Stimulated activated CD8-positive, alpha-beta memory T cell treated with anti-CD3 and anti-CD28 coated beads, Interleukin-15, amount 100 ng/mL, for 24 hours (primary cell): ENCODE measurements around the gene IDE.
"Not testable (repeated sequence)": the region's sequence is repeated elsewhere in the genome, so short reads cannot be mapped to it uniquely, and the experiment has no call there.

Source experiments
- DNase-seq: peaks from one replicate; pipeline ENCODE4 v3.0.0-alpha.2; 2020; ENCODE audit warnings: low read depth

IDE gene

GRCh38 chr10:92490387-92490786 is 83.5 kb downstream of the IDE start:
- no peak for DNase-seq

GRCh38 chr10:92486637-92487036 is 87.3 kb downstream of the IDE start:
- no peak for DNase-seq

DNA sequence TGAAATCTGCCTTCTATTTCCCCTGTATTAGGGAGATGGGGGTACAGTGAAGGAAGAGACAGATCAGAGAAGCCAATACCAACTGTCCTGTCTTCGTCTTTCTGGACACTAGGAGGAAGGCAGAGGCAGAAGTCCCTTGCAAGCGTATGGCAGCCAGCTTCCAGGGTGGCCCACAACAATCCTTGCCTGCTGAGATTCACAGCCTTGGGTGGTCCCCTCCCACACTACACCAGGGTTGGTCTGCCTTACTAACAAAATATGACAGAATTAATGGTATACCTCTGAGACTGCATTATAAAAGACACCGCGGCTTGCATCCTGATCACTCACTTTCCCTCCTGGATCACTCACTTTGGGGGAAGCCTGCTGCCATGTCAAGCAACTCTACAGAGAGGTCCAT is 90.4 kb downstream of the IDE start:
- no peak for DNase-seq

- no peak for DNase-seq
Observed at GRCh38 chr10:92480413-92480812, 93.5 kb downstream of the IDE start.

DNA sequence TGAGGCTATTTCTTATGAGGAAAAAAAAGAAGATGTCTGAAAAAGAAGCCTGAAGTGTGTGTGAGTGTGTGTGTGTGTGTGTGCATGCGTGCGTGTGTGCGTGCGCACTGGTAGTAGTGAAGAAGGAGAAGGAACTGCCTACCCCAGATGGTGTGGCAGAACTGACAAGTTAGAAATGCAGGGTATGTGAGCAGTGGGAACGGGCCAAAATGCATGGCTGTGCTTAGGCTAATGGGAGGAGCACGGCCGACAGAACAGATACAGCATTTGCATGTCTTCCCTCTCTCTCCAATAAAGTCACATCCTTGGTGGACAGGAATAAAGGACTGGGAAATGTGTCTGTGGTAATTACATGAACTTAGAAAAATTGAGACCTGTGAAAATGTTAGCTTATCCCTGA is 94.3 kb downstream of the IDE start:
- DNase-seq: no peak

- DNase-seq: no peak
Observed at GRCh38 chr10:92478536-92478935, 95.4 kb downstream of the IDE start.

GRCh38 chr10:92475357-92475868 is 98.5 kb downstream of the IDE start:
- DNase-seq: no peak

DNA sequence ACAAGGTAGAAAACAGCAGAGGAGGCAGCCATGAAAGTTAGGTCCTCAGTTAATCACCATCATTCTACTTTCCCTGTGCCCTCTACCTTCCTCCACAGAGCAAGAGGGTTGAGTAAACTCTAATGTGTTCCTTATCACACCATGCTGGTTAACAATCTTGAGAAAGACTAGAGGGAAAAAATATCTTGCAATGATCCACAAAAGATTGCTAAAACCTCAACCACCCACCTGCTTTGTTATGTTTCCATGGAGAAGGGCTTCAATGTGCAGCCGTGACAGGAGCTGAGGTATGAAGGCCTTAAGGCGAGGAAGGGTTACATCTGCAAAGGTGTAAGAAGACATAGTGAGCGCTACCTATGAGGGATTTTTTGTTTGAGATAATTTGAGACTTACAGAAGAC is 103.9 kb downstream of the IDE start:
- no peak for DNase-seq

DNA sequence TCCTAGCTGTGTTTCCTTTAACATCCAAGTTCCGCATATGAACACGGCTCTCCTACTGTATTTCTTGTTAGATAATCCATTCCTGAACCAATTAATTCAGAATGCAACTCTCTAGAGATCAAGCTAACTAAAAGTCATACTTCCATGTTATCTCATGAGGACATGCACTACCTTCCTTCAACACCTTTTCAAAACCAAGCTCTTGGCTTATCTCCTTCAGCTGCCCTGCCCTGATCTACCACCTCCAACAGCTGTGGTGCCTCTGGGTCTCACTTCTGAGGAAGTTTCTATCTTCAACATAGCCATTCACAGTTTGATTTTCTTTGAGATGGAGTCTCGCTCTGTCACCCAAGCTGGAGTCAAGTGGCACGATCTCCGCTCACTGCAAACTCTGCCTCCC is 109.5 kb downstream of the IDE start:
- no peak for DNase-seq

DNA sequence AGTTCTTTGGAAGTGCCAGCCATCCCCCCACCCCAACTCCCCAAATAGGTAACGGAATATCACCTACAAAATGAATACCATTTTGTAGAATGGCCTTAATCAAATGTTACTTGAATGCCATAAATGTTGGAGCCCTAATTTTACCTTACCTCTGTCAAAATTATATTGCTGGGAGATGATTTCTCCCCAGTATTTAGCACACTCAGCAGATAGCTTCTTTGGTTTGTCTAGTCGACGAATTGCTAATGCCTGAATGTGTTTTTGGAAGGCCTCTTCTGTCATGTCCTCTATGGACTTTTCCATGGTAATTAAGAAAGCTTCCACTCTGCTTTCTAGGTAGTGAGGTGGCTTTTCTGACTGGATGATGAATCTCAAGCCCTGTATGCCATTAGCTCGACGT is 110.3 kb downstream of the IDE start:
- DNase-seq: no peak

GRCh38 chr10:92454955-92455354 is 118.9 kb downstream of the IDE start:
- DNase-seq: not testable (repeated sequence)

GRCh38 chr10:92452313-92452712 is 121.6 kb downstream of the IDE start:
- DNase-seq: no peak

- no peak for DNase-seq
Observed at GRCh38 chr10:92451431-92451830, 122.5 kb downstream of the IDE start.

DNA sequence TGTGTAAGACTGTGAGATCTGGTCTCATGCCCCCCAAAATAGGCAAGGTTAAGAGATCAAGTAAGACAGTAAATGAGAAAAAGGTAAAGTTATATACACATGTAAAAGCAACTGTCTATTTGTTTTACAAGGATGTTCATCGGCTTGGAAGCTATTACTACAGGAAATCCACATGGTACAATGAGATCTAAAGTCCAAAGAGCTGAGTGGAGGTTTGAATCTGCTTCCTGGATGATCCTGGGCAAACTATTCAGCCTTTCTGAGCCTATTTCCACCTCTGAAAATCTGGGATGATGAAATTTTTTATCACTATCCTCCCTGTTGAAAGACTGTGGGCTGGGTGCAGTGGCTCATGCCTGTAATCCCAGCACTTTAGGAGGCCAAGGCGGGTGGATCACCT is 123.0 kb downstream of the IDE start:
- DNase-seq: no peak

DNA sequence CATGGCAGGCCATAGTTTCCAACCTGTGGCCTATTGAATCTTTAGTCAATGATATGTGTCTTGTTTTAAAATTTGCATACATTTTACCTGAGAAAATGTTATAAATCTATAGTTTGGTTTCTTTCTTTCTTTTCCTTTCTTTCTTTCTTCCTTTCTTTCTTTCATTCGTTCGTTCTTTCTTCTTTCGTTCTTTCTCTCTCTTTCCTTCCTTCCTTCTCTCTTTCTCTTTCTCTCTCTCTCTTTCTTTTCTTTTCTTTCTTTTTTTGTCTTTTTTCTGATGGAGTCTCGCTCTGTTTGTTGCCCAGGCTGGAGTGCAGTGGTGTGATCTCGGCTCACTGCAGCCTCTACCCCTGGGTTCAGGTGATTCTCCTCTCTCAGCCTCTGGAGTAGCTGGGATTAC is 133.3 kb downstream of the IDE start:
- DNase-seq: no peak

GRCh38 chr10:92438220-92438619 is 135.7 kb downstream of the IDE start:
- DNase-seq: no peak

DNA sequence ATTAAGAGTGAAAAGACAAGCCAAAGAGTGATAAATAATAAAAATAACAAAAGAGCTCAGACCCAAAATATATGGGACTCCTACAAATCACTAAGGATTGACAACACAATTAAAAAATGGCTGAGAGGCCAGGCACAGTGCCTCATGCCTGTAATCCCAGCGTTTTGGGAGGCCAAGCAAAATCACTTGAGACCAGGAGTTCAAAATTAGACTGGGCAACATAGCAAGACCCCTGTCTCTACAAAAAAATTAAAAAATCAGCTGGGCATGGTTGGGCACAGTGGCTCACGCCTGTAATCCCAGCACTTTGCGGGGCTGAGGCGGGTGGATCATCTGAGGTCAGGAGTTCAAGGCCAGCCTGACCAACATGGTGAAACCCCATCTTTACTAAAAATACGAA is 137.3 kb downstream of the IDE start:
- no peak for DNase-seq

- DNase-seq: not testable (repeated sequence)
Observed at GRCh38 chr10:92436065-92436464, 137.8 kb downstream of the IDE start.

GRCh38 chr10:92434385-92434784 is 139.5 kb downstream of the IDE start:
- no peak for DNase-seq

DNA sequence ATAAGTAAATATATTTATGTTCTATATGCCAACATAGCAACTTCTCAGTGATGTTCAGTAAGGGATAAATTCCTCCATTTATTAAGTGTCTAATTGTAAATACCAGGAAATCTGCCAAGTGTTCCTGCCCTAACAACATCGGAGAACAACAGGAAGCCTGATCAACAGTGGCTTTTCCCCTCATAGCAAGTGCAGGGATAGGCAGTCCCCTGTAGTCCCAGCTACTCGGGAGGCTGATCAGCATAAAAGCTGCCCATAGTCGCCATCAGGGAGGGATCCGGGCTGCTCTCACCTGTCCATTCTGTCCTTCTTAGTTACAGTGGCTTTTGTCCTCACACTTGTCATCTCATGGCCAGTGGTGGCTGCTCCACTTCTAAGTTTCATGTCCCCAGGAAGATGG is 141.3 kb downstream of the IDE start:
- no peak for DNase-seq

GRCh38 chr10:92430103-92430502 is 143.8 kb downstream of the IDE start:
- DNase-seq: no peak

GRCh38 chr10:92421550-92421949 is 152.3 kb downstream of the IDE start:
- no peak for DNase-seq

- no peak for DNase-seq
Observed at GRCh38 chr10:92420546-92421275, 153.2 kb downstream of the IDE start.
